GM12878 (cell line): ENCODE data around the gene OGFR. TPM values are rescaled to one million over a fixed set of nuclear protein-coding genes. Genes with fewer than 3 reads are reported as not detected.

Experiments used
- MEF2A ChIP-seq: IDR thresholded peaks from 2 replicates; pipeline ENCODE4 v1.6.1; 2011; ENCODE audit warnings: low read depth, mild to moderate bottlenecking, low read length, moderate library complexity; ENCODE audit not compliant: insufficient read depth
- NBN ChIP-seq: fragments of 450-650 bp; IDR thresholded peaks from 2 replicates; pipeline ENCODE4 v1.6.1; 2016
- NFIC ChIP-seq: IDR thresholded peaks from 2 replicates; pipeline ENCODE4 v1.6.1; 2012; ENCODE audit warnings: low read depth, mild to moderate bottlenecking, inconsistent platforms, low read length, moderate library complexity
- NR2C1 ChIP-seq: fragments of 450-650 bp; IDR thresholded peaks from 2 replicates; pipeline ENCODE4 v1.6.1; 2017; ENCODE audit warnings: antibody characterized with exemption, mild to moderate bottlenecking, moderate library complexity
- POU2F2 ChIP-seq: IDR thresholded peaks from 3 replicates; pipeline ENCODE4 v1.6.1; 2011; ENCODE audit warnings: low read depth, mild to moderate bottlenecking, low read length, borderline replicate concordance
- SIN3A ChIP-seq: IDR thresholded peaks from 2 replicates; pipeline ENCODE4 v1.6.1; 2012; ENCODE audit warnings: low read depth, low read length, improper control_type of control experiment
- TBL1XR1 ChIP-seq: IDR thresholded peaks from 2 replicates; pipeline ENCODE4 v1.6.1; 2012; ENCODE audit warnings: low read depth, low read length, improper control_type of control experiment
- ZBED1 ChIP-seq: IDR thresholded peaks from 2 replicates; pipeline ENCODE4 v1.6.1; 2016; ENCODE audit warnings: borderline replicate concordance
- polyA plus RNA-seq, 11 experiments: library from polyadenylated mRNA; depleted of rRNA in 4 of 11; unstranded in 6 of 11; stranded (reverse) in 5 of 11; fragments of >200 nt; fragmentation: Nextera tagmentation in 4 of 11; fragmentation: Illumina TruSeq in 1 of 11; extraction: Ambion mirVana in 4 of 11; extraction: Trizol in 1 of 11; gene quantifications; 1 replicate in 1 of 11; 2 replicates in 10 of 11; pipeline versions ENCODE4 v1.2.1 to v1.2.3, GENCODE V29; 2011 to 2016; ENCODE audit warnings: inconsistent platforms in 2 of 11, missing spikeins in 2 of 11, low read depth in 1 of 11
- total RNA-seq, 4 experiments: library from RNA; depleted of rRNA in 3 of 4; stranded (reverse); fragments of >200 nt in 3 of 4; fragmentation: Illumina TruSeq in 1 of 4; extraction: Trizol in 1 of 4; gene quantifications; 2 replicates each; pipeline versions ENCODE4 v1.2.1 to v1.2.3, GENCODE V29; 2013 to 2021
- TF ChIP-seq, protein P1 (sequence below): fragments of 450-650 bp; formaldehyde crosslinking; IDR thresholded peaks from 2 replicates; pipeline ENCODE4 v1.5.0; 2022; ENCODE audit warnings: mild to moderate bottlenecking, missing genetic modification characterization
- TF ChIP-seq, protein P2 (sequence below): IDR thresholded peaks from 2 replicates; pipeline ENCODE4 v1.6.1; 2011; ENCODE audit warnings: borderline replicate concordance, low read depth, mild to moderate bottlenecking, moderate library complexity, mixed read lengths, low read length; ENCODE audit not compliant: insufficient read depth; ENCODE audit errors: extremely low read length
- TF ChIP-seq, protein P3 (sequence below): fragments of 450-650 bp; IDR thresholded peaks from 2 replicates; pipeline ENCODE4 v1.6.1; 2017; ENCODE audit warnings: antibody characterized with exemption, mild to moderate bottlenecking, moderate library complexity
- TF ChIP-seq, protein P4 (sequence below): fragments of 450-650 bp; IDR thresholded peaks from 2 replicates; pipeline ENCODE4 v1.6.1; 2017; ENCODE audit warnings: borderline replicate concordance
- TF ChIP-seq, protein P5 (sequence below): IDR thresholded peaks from 2 replicates; pipeline ENCODE4 v1.6.1; 2011; ENCODE audit warnings: borderline replicate concordance, low read depth, mild to moderate bottlenecking, moderate library complexity, low read length; ENCODE audit not compliant: insufficient read depth, poor library complexity, severe bottlenecking
- TF ChIP-seq, protein P6 (sequence below): fragments of 450-650 bp; conservative IDR thresholded peaks from 2 replicates; pipeline ENCODE4 v1.6.1; 2017; ENCODE audit warnings: mild to moderate bottlenecking, moderate library complexity

The OGFR gene
- total and polyA plus RNA-seq, 10 of the 15 experiments (the other 5 are each of a cell fraction or from before 2014, with no cell fraction given) = 0.72 to 62.1 (median 27.3) TPM

DNA sequence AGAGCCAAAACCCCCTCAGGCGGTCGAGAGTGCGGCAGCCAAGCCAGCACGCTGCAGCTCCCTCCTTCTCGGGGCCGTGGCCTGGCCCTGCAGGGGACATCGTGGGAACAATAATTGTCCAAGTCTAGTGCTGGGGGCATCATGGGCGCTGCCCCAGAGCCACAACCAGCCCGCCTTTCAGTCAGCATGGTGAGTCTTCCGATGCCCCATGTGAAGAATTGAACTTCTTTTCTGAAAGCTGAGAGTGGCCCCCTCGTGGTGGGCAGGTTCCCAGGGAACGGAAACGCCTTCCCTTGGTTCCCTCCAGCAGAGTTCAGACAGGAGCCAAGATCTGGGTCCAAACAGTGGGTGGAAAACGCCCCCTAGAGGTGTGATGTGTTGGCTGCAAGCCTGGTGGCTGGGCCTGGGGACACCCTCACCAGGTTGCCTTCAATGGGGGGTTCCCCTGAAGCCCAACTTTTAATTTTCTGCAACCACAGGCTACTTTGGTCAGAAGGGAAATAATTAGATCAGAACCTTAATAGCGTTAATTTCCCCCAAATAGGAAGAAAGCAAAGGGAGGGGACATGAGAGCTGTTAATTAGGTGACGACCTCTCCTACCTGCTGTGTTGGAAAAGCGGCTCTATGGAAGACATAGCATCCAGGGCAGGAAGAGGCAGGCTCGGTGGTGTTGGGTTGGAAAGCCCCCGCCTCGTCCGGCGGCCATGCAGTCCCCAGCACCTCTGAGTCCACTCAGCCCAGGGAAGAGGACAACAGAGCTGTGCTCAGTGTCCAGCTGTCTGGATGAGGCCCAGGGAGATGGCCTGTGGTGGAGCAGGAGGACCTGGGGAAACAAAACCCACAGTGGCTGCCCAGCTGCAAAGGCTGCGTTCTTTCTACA, 13.1 kb upstream of the OGFR start (continued):
- TF ChIP-seq, protein P1, sequence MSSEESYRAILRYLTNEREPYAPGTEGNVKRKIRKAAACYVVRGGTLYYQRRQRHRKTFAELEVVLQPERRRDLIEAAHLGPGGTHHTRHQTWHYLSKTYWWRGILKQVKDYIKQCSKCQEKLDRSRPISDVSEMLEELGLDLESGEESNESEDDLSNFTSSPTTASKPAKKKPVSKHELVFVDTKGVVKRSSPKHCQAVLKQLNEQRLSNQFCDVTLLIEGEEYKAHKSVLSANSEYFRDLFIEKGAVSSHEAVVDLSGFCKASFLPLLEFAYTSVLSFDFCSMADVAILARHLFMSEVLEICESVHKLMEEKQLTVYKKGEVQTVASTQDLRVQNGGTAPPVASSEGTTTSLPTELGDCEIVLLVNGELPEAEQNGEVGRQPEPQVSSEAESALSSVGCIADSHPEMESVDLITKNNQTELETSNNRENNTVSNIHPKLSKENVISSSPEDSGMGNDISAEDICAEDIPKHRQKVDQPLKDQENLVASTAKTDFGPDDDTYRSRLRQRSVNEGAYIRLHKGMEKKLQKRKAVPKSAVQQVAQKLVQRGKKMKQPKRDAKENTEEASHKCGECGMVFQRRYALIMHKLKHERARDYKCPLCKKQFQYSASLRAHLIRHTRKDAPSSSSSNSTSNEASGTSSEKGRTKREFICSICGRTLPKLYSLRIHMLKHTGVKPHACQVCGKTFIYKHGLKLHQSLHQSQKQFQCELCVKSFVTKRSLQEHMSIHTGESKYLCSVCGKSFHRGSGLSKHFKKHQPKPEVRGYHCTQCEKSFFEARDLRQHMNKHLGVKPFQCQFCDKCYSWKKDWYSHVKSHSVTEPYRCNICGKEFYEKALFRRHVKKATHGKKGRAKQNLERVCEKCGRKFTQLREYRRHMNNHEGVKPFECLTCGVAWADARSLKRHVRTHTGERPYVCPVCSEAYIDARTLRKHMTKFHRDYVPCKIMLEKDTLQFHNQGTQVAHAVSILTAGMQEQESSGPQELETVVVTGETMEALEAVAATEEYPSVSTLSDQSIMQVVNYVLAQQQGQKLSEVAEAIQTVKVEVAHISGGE (CRISPR knock-in tag) = no peak
- no peak for TF ChIP-seq MEF2A
- TF ChIP-seq, protein P2, sequence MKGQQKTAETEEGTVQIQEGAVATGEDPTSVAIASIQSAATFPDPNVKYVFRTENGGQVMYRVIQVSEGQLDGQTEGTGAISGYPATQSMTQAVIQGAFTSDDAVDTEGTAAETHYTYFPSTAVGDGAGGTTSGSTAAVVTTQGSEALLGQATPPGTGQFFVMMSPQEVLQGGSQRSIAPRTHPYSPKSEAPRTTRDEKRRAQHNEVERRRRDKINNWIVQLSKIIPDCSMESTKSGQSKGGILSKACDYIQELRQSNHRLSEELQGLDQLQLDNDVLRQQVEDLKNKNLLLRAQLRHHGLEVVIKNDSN = no peak
- TF ChIP-seq ZBED1 = no peak
- TF ChIP-seq POU2F2 = no peak
- TF ChIP-seq TBL1XR1 = no peak
- no peak for TF ChIP-seq NBN
- no peak for TF ChIP-seq NFIC
- TF ChIP-seq NR2C1 = no peak
- TF ChIP-seq, protein P3, sequence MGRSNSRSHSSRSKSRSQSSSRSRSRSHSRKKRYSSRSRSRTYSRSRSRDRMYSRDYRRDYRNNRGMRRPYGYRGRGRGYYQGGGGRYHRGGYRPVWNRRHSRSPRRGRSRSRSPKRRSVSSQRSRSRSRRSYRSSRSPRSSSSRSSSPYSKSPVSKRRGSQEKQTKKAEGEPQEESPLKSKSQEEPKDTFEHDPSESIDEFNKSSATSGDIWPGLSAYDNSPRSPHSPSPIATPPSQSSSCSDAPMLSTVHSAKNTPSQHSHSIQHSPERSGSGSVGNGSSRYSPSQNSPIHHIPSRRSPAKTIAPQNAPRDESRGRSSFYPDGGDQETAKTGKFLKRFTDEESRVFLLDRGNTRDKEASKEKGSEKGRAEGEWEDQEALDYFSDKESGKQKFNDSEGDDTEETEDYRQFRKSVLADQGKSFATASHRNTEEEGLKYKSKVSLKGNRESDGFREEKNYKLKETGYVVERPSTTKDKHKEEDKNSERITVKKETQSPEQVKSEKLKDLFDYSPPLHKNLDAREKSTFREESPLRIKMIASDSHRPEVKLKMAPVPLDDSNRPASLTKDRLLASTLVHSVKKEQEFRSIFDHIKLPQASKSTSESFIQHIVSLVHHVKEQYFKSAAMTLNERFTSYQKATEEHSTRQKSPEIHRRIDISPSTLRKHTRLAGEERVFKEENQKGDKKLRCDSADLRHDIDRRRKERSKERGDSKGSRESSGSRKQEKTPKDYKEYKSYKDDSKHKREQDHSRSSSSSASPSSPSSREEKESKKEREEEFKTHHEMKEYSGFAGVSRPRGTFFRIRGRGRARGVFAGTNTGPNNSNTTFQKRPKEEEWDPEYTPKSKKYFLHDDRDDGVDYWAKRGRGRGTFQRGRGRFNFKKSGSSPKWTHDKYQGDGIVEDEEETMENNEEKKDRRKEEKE = no peak
- TF ChIP-seq, protein P4, sequence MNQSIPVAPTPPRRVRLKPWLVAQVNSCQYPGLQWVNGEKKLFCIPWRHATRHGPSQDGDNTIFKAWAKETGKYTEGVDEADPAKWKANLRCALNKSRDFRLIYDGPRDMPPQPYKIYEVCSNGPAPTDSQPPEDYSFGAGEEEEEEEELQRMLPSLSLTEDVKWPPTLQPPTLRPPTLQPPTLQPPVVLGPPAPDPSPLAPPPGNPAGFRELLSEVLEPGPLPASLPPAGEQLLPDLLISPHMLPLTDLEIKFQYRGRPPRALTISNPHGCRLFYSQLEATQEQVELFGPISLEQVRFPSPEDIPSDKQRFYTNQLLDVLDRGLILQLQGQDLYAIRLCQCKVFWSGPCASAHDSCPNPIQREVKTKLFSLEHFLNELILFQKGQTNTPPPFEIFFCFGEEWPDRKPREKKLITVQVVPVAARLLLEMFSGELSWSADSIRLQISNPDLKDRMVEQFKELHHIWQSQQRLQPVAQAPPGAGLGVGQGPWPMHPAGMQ = no peak
- TF ChIP-seq, protein P5, sequence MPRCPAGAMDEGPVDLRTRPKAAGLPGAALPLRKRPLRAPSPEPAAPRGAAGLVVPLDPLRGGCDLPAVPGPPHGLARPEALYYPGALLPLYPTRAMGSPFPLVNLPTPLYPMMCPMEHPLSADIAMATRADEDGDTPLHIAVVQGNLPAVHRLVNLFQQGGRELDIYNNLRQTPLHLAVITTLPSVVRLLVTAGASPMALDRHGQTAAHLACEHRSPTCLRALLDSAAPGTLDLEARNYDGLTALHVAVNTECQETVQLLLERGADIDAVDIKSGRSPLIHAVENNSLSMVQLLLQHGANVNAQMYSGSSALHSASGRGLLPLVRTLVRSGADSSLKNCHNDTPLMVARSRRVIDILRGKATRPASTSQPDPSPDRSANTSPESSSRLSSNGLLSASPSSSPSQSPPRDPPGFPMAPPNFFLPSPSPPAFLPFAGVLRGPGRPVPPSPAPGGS = no peak
- TF ChIP-seq, protein P6, sequence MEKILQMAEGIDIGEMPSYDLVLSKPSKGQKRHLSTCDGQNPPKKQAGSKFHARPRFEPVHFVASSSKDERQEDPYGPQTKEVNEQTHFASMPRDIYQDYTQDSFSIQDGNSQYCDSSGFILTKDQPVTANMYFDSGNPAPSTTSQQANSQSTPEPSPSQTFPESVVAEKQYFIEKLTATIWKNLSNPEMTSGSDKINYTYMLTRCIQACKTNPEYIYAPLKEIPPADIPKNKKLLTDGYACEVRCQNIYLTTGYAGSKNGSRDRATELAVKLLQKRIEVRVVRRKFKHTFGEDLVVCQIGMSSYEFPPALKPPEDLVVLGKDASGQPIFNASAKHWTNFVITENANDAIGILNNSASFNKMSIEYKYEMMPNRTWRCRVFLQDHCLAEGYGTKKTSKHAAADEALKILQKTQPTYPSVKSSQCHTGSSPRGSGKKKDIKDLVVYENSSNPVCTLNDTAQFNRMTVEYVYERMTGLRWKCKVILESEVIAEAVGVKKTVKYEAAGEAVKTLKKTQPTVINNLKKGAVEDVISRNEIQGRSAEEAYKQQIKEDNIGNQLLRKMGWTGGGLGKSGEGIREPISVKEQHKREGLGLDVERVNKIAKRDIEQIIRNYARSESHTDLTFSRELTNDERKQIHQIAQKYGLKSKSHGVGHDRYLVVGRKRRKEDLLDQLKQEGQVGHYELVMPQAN = no peak
- TF ChIP-seq SIN3A = no peak
